Daoy (cell line): Measurements from ENCODE around the gene TFAP2E. TPM values are rescaled to one million over a fixed set of nuclear protein-coding genes. Genes with fewer than 3 reads are reported as not detected.
"Not testable (repeated sequence)": the region's sequence is repeated elsewhere in the genome, so short reads cannot be mapped to it uniquely, and the experiment has no call there.

Experiments used
- DNase-seq: peaks from one replicate; pipeline ENCODE4 v3.0.0-alpha.2; 2015; ENCODE audit warnings: low read depth
- total RNA-seq: library from RNA; depleted of rRNA; stranded (reverse); fragments of >200 nt; shearing (Covaris generic); gene quantifications from 2 replicates; pipeline ENCODE4 v1.2.3, GENCODE V29; 2014

TFAP2E gene
- total RNA-seq, 1 experiment from 2014 or later: 0.06 TPM

GRCh38 chr1:35574125-35574654, 1.1 kb downstream of the TFAP2E start:
- no peak for DNase-seq

- no peak for DNase-seq
These were observed 1.7 kb downstream of the TFAP2E start for GRCh38 chr1:35574655-35575415.

- DNase-seq: no peak
These were observed 2.4 kb downstream of the TFAP2E start for GRCh38 chr1:35575416-35575958.

GRCh38 chr1:35576061-35576765, 3.1 kb downstream of the TFAP2E start:
- no peak for DNase-seq

GRCh38 chr1:35576766-35577070, 3.6 kb downstream of the TFAP2E start:
- not testable (repeated sequence) for DNase-seq

- DNase-seq: no peak
These were observed 4.2 kb downstream of the TFAP2E start for GRCh38 chr1:35577071-35577998.

GRCh38 chr1:35580949-35581388, 7.9 kb downstream of the TFAP2E start:
- DNase-seq: no peak

GRCh38 chr1:35581621-35582020, 8.5 kb downstream of the TFAP2E start:
- not testable (repeated sequence) for DNase-seq

- no peak for DNase-seq
These were observed 12.2 kb downstream of the TFAP2E start for GRCh38 chr1:35585281-35585680.

- not testable (repeated sequence) for DNase-seq
These were observed 12.7 kb downstream of the TFAP2E start for GRCh38 chr1:35585805-35586204.

GRCh38 chr1:35586808-35587207, 13.7 kb downstream of the TFAP2E start:
- no peak for DNase-seq

- DNase-seq: no peak
These were observed 14.6 kb downstream of the TFAP2E start for GRCh38 chr1:35587736-35588135.

GRCh38 chr1:35588197-35588910, 15.2 kb downstream of the TFAP2E start:
- DNase-seq: no peak

- DNase-seq: no peak
These were observed 16.7 kb downstream of the TFAP2E start for GRCh38 chr1:35589516-35590427.

GRCh38 chr1:35590476-35591040, 17.4 kb downstream of the TFAP2E start:
- no peak for DNase-seq

- no peak for DNase-seq
These were observed 18.1 kb downstream of the TFAP2E start for GRCh38 chr1:35591211-35591610.

GRCh38 chr1:35592991-35593769, 20.1 kb downstream of the TFAP2E start:
- peak; percentile 39 for DNase-seq

GRCh38 chr1:35594005-35594760, 21.1 kb downstream of the TFAP2E start:
- no peak for DNase-seq
